ENCODE data around the gene KRT5. TPM values are rescaled to one million over a fixed set of nuclear protein-coding genes. Genes with fewer than 3 reads are reported as not detected.

Gene KRT5
- polyA plus RNA-seq, 1 of the 3 experiments (the other 2 are of a cell fraction), result not detected

GRCh38 chr12:52539083-52539820 lies 19.1 kb upstream of the KRT5 start:
- no peak overlapping the region for H3K4me2 ChIP-seq

More at GRCh38 chr12:52539083-52539820, 19.1 kb upstream of the KRT5 start:
- Histone ChIP-seq H3K36me3 (replicated peaks in 1 of 2; ENCODE audit: control insufficient read depth in 1 of 2, insufficient read depth in 2 of 2, low read length in 1 of 2) (no peaks in the 10 kb centered on the region), H3K27me3 (ENCODE audit: insufficient read depth) (peaks cover 18% of the 10 kb centered on the region; the same call in 1 of the 2 replicates), H2AFZ (ENCODE audit: low read depth) (no peak overlapping the region), H3K9ac (no peak overlapping the region), H3K4me1 (ENCODE audit: control insufficient read depth in 1 of 2, insufficient read depth in 2 of 2, low read depth in 1 of 2, low read length in 1 of 2) (no peaks in the 10 kb centered on the region), H3F3A (replicated peaks; ENCODE audit: insufficient read depth) (no peaks in the 10 kb centered on the region), H3K9me3 (no peaks in the 10 kb centered on the region), H4K20me1 (ENCODE audit: insufficient read depth) (no peaks in the 10 kb centered on the region), H3K79me2 (ENCODE audit: insufficient read depth) (no peaks in the 10 kb centered on the region), H3K4me3 (ENCODE audit: low read depth in 2 of 2, low read length in 1 of 2) (no peak overlapping the region), H3K9me2 (no peaks in the 10 kb centered on the region), H3K27ac (ENCODE audit: low read depth in 2 of 2, low read length in 1 of 2) (no peak overlapping the region)
- 30% methylated on average over 5 of the region's 5 CpGs for WGBS (ENCODE audit: low lambda C conversion rate)
- TF ChIP-seq MXI1 (IDR thresholded peaks at IDR 0.05; ENCODE audit: low read depth, low read length) (no peak), NRF1 (IDR thresholded peaks at IDR 0.05; ENCODE audit: low read depth, low read length) (no peak), NFIC (IDR thresholded peaks at IDR 0.05; ENCODE audit: borderline replicate concordance) (no peak), ZBTB33 (IDR thresholded peaks at IDR 0.05; ENCODE audit: borderline replicate concordance, low read depth) (no peak), REST (IDR thresholded peaks at IDR 0.05; ENCODE audit: low read depth, low read length) (no peak), TAF1 (IDR thresholded peaks at IDR 0.05; ENCODE audit: borderline replicate concordance, low read depth, low read length) (no peak), RFX5 (IDR thresholded peaks at IDR 0.05; ENCODE audit: low read length) (no peak), PBX3 (IDR thresholded peaks at IDR 0.05) (no peak), FOXM1 (IDR thresholded peaks at IDR 0.05; ENCODE audit: low read depth) (no peak), JUND (IDR thresholded peaks at IDR 0.05) (no peak), POLR2AphosphoS5 (IDR thresholded peaks at IDR 0.05; ENCODE audit: low read depth, low read length) (no peak), EP300 (IDR thresholded peaks at IDR 0.05; ENCODE audit: borderline replicate concordance in 1 of 2, low read depth in 1 of 2, low read length in 1 of 2) (no peak), GABPA (IDR thresholded peaks at IDR 0.05; ENCODE audit: low read depth) (no peak), MAX (IDR thresholded peaks at IDR 0.05; ENCODE audit: low read depth) (no peak)
- TF ChIP-seq, protein P1, sequence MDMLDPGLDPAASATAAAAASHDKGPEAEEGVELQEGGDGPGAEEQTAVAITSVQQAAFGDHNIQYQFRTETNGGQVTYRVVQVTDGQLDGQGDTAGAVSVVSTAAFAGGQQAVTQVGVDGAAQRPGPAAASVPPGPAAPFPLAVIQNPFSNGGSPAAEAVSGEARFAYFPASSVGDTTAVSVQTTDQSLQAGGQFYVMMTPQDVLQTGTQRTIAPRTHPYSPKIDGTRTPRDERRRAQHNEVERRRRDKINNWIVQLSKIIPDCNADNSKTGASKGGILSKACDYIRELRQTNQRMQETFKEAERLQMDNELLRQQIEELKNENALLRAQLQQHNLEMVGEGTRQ (IDR thresholded peaks at IDR 0.05; ENCODE audit: borderline replicate concordance, low read depth, low read length), result no peak
- TF ChIP-seq, protein P2, sequence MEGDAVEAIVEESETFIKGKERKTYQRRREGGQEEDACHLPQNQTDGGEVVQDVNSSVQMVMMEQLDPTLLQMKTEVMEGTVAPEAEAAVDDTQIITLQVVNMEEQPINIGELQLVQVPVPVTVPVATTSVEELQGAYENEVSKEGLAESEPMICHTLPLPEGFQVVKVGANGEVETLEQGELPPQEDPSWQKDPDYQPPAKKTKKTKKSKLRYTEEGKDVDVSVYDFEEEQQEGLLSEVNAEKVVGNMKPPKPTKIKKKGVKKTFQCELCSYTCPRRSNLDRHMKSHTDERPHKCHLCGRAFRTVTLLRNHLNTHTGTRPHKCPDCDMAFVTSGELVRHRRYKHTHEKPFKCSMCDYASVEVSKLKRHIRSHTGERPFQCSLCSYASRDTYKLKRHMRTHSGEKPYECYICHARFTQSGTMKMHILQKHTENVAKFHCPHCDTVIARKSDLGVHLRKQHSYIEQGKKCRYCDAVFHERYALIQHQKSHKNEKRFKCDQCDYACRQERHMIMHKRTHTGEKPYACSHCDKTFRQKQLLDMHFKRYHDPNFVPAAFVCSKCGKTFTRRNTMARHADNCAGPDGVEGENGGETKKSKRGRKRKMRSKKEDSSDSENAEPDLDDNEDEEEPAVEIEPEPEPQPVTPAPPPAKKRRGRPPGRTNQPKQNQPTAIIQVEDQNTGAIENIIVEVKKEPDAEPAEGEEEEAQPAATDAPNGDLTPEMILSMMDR (IDR thresholded peaks at IDR 0.05), result no peak
- DNase-seq, result no peak
- ChIA-PET CTCF (interaction anchor here (0.7 kb wide), 1 partner anchor 326 kb away, joined by 3 read pairs; no protein-coding TSS in a partner anchor), POLR2A (no interaction called here)

Measured in SK-N-SH (cell line).